Astrocyte (in vitro differentiated cells and primary cell): ENCODE results near the gene SLIT3.

Source experiments
- EZH2 ChIP-seq: IDR thresholded peaks from 2 replicates; pipeline ENCODE4 v1.6.1; 2012; ENCODE audit warnings: mild to moderate bottlenecking, low read length, inconsistent platforms; ENCODE audit not compliant: insufficient read depth
- TF ChIP-seq, protein P1 (sequence below): IDR thresholded peaks from 2 replicates; pipeline ENCODE4 v1.5.1; 2011; ENCODE audit warnings: low read depth, mild to moderate bottlenecking, inconsistent platforms, low read length, moderate library complexity; ENCODE audit not compliant: insufficient read depth

DNA sequence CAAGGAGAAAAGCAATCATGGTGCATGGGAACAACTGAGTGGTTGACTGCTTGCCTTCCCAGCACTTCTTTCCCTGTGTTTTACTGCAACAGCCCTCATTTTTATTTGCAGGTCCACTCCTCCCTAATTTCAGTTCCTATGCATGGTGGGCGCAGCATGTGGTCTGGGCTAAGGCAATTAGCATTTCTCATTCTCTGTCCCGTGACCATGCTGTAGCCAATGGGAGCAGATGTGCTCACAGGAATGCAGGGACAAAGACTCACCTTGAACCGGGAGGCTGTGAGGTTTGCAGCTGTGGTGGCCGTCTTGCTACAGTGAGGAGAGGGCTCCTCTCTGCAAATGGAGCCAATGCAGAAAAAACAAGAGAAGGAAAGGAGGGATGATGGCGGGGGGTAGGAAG, 315.5 kb downstream of the SLIT3 start:
- TF ChIP-seq EZH2, result no peak
- TF ChIP-seq, protein P1, sequence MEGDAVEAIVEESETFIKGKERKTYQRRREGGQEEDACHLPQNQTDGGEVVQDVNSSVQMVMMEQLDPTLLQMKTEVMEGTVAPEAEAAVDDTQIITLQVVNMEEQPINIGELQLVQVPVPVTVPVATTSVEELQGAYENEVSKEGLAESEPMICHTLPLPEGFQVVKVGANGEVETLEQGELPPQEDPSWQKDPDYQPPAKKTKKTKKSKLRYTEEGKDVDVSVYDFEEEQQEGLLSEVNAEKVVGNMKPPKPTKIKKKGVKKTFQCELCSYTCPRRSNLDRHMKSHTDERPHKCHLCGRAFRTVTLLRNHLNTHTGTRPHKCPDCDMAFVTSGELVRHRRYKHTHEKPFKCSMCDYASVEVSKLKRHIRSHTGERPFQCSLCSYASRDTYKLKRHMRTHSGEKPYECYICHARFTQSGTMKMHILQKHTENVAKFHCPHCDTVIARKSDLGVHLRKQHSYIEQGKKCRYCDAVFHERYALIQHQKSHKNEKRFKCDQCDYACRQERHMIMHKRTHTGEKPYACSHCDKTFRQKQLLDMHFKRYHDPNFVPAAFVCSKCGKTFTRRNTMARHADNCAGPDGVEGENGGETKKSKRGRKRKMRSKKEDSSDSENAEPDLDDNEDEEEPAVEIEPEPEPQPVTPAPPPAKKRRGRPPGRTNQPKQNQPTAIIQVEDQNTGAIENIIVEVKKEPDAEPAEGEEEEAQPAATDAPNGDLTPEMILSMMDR, result no peak
